ENCODE data around the gene UNC13D. TPM values are rescaled to one million over a fixed set of nuclear protein-coding genes. Genes with fewer than 3 reads are reported as not detected.

UNC13D gene
- total and polyA plus RNA-seq, 11 donors, result 2.1 to 28.5 (median 5.8) TPM

DNA sequence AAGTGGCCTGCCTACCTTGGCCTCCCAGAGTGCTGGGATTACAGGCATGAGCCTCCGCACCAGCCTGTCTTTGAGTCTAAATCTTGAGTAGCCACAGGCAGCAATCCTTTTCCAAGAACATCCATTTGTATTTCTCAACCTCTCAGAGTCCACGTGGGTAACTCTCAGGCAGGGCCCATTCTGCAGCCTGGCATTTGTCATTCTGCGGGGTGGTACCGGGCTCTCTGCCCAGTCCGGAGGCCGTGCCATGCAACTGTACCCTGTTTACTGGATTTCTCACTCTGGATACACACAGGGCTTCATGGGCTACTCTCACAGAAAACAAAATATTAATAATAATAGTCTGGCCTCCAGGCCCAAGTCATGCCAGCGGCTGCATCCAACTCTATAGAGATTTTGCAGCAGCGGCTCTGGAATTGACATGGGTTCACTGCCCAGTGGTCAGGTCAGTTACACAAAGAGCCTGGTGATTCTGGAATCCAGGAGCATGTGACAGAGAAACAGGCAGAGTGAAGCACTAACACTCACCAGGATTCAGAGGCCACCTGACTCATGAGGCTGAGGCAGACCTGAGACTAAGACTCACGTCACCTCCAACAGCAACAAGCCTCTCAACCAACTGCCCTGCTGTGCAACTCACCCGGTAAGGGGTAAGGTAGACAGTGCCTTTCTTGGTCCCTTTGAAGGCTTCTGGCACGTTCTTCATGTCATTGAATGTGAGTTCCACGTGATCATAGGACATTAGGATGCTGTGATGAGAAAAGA is 6.9 kb upstream of the UNC13D start:
- intact Hi-C loops (cut with DNase I), result loop anchor here in 1 of 10 donors (5.0 kb wide), 1 partner anchor 74 kb away; a partner anchor contains a TSS
- DNase-seq, result peak in 2 of 5 donors; percentile 67 to 76
- Histone ChIP-seq H3K9me3 (no peaks in the 10 kb centered on the region), H3K27me3 (no peaks in the 10 kb centered on the region), H3K4me1 (peaks cover 19 to 88% (median 78%) of the 10 kb centered on the region in 12 donors), H3K4me3 (no peak overlapping the region), H3K27ac (peak overlapping the region in 11 of 12 donors; percentile 69 to 99 (median 78)), H3K36me3 (peaks cover 3 to 72% (median 65%) of the 10 kb centered on the region in 9 donors)
- 59 to 73% (median 64%) methylated on average over 12 of the region's 12 CpGs for WGBS, 4 donors
- ATAC-seq, result peak in 3 of 4 donors; percentile 14 to 24 (median 16)
- TF ChIP-seq POLR2A (IDR thresholded peaks at IDR 0.05), result no peak
- TF ChIP-seq, protein P1, sequence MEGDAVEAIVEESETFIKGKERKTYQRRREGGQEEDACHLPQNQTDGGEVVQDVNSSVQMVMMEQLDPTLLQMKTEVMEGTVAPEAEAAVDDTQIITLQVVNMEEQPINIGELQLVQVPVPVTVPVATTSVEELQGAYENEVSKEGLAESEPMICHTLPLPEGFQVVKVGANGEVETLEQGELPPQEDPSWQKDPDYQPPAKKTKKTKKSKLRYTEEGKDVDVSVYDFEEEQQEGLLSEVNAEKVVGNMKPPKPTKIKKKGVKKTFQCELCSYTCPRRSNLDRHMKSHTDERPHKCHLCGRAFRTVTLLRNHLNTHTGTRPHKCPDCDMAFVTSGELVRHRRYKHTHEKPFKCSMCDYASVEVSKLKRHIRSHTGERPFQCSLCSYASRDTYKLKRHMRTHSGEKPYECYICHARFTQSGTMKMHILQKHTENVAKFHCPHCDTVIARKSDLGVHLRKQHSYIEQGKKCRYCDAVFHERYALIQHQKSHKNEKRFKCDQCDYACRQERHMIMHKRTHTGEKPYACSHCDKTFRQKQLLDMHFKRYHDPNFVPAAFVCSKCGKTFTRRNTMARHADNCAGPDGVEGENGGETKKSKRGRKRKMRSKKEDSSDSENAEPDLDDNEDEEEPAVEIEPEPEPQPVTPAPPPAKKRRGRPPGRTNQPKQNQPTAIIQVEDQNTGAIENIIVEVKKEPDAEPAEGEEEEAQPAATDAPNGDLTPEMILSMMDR (IDR thresholded peaks at IDR 0.05), result no peak

DNA sequence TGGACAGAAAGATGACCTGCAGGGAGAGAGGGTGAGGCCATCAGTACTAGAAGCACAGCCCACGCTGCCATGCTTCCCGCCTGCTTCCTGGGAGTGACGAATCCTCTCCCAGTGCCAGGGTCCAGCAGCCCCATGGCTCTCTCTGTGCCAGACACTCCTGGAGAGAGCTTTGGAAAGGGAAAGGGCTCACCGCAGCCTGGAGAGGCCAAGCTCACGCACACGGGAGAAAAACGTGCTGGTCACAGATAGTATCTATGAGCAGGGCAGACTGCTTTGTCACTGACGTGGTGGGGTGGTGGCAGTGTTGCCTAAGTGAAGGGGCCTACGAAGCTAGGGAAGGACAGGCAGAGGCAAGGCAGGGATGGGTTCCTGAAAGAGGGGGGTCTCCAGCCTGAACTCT is 5.5 kb upstream of the UNC13D start:
- WGBS, 4 donors, result 58 to 68% (median 65%) methylated on average over 9 of the region's 9 CpGs
- peak overlapping the region in 11 of 12 donors; percentile 74 to 99 (median 86) for H3K27ac ChIP-seq
- H3K4me1 ChIP-seq, result peaks cover 32 to 100% (median 90%) of the 10 kb centered on the region in 12 donors
- H3K36me3 ChIP-seq, result peaks cover 3 to 77% (median 73%) of the 10 kb centered on the region in 9 donors
- ATAC-seq (no peak), DNase-seq (no peak)
- no peak overlapping the region for H3K4me3 ChIP-seq
- intact Hi-C loops (cut with DNase I), result loop anchor here in 5 of 10 donors (2.0 to 10.0 kb wide), 3 partner anchors 45 to 72 kb away; partner anchors contain the start of gene TRIM65 (in 1 of the 5)
- no peaks in the 10 kb centered on the region for H3K9me3 ChIP-seq
- TF ChIP-seq, protein P1 (IDR thresholded peaks at IDR 0.05), result no peak
- TF ChIP-seq POLR2A (IDR thresholded peaks at IDR 0.05), result no peak
- H3K27me3 ChIP-seq, result no peaks in the 10 kb centered on the region

DNA sequence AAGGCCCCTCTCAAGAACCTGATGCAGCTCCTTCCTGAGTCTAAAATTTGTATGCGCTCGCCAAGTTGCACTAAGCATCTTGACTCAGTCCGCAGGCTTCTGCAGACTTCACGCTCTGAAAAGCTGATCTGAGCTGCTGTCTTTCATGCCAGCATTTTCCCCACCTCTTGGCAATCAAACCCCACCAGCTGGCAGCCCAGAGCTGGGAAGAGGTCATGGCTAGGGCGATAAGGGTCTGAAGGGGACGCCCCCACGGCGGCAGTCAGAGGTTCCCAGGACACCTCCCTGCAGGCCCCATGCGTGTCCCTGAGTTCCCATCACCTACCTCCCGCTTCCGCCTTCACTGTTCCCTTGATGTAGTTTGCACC is 5.1 kb upstream of the UNC13D start:
- H3K27ac ChIP-seq, result peak overlapping the region in 11 of 12 donors; percentile 74 to 99 (median 86)
- H3K36me3 ChIP-seq, result peaks cover 3 to 77% (median 73%) of the 10 kb centered on the region in 9 donors
- H3K9me3 ChIP-seq, result no peaks in the 10 kb centered on the region
- no peak overlapping the region for H3K4me3 ChIP-seq
- DNase-seq, result no peak
- no peaks in the 10 kb centered on the region for H3K27me3 ChIP-seq
- peaks cover 36 to 100% (median 91%) of the 10 kb centered on the region in 12 donors for H3K4me1 ChIP-seq
- TF ChIP-seq POLR2A (IDR thresholded peaks at IDR 0.05), result no peak
- TF ChIP-seq, protein P1 (IDR thresholded peaks at IDR 0.05), result no peak
- 61 to 74% (median 63%) methylated on average over 9 to 11 of the region's 11 CpGs for WGBS, 4 donors
- no peak for ATAC-seq
- intact Hi-C loops (cut with DNase I), result loop anchor here in 4 of 10 donors (2.0 to 10.0 kb wide), 3 partner anchors 46 to 72 kb away; partner anchors contain the start of gene TRIM65 (in 1 of the 4)

Measured in heart left ventricle (tissue), 16 donors.